Measurements from ENCODE around the gene ZFYVE28. TPM values are rescaled to one million over a fixed set of nuclear protein-coding genes. Genes with fewer than 3 reads are reported as not detected.

Gene ZFYVE28
- total RNA-seq, 1 donor from 2014 or later, result 23.2 TPM

GRCh38 chr4:2416564-2417225 is 1.8 kb downstream of the ZFYVE28 start:
- ATAC-seq, result no peak
- intact Hi-C loops (cut with DNase I), result no loop called here
- no peak for DNase-seq (ENCODE audit: low spot score)

GRCh38 chr4:2415881-2416563 is 2.4 kb downstream of the ZFYVE28 start:
- no peak for DNase-seq (ENCODE audit: low spot score)
- ATAC-seq, result no peak

GRCh38 chr4:2415213-2415612 is 3.2 kb downstream of the ZFYVE28 start:
- intact Hi-C loops (cut with DNase I), result no loop called here
- ATAC-seq (no peak), DNase-seq (ENCODE audit: low spot score) (no peak)

More at GRCh38 chr4:2415881-2416563, 2.4 kb downstream of the ZFYVE28 start:
- intact Hi-C loops (cut with DNase I), result no loop called here

GRCh38 chr4:2413821-2414610 is 4.4 kb downstream of the ZFYVE28 start:
- ATAC-seq (no peak), DNase-seq (ENCODE audit: low spot score) (no peak)
- intact Hi-C loops (cut with DNase I), result no loop called here

DNA sequence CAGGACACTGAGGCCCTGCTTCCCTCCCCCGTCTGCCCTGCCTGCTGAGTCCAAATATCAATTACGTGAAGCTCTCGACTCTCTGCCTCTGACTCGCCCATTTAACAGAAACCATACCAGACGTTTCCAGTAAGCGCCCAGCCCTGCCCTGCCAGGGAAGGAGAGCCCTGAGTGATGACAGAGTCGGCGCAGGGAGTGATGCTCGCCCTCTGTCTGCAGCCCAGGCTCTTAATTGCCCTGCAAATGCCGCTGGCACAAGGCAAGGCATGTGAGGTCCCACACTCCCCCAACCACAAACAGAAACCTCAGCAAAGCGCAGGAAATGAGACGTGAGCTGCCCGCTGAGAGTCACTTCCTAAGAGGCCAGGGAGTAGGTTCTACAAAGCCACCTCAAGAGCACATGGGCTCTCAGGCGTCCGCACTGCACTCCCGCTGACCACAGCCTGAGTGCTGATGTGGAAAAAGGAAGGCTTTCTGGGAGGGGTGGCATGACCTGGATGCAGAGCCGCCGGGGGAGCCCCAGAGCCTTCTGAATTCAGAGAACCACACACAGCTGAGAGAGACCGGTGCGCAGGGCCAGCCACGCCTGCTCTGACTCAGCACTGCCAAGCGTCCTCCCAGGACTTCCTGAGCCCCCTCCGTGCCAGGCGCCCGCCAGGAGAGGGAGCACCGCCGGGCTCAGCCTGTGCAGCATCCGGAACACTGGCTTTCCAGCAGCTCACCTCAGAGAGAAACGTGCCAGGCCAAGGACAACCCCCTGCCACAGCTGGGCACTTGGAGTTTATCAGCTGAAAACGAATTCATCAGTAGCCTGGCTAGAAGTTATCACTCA is 5.3 kb downstream of the ZFYVE28 start:
- intact Hi-C loops (cut with DNase I), result no loop called here
- ATAC-seq, result peak; percentile 80
- peak; percentile 74 for DNase-seq (ENCODE audit: low spot score)

- DNase-seq (ENCODE audit: low spot score) (no peak), ATAC-seq (no peak)
- intact Hi-C loops (cut with DNase I), result no loop called here
Measured at GRCh38 chr4:2412534-2412884, 5.9 kb downstream of the ZFYVE28 start.

- intact Hi-C loops (cut with DNase I), result no loop called here
- DNase-seq (ENCODE audit: low spot score), result no peak
- ATAC-seq, result no peak
Measured at GRCh38 chr4:2411786-2412510, 6.5 kb downstream of the ZFYVE28 start.

GRCh38 chr4:2409381-2409783 is 9.1 kb downstream of the ZFYVE28 start:
- no peak for DNase-seq (ENCODE audit: low spot score)
- ATAC-seq, result no peak
- intact Hi-C loops (cut with DNase I), result no loop called here

GRCh38 chr4:2408976-2409375 is 9.5 kb downstream of the ZFYVE28 start:
- DNase-seq (ENCODE audit: low spot score) (no peak), ATAC-seq (no peak)
- intact Hi-C loops (cut with DNase I), result no loop called here

GRCh38 chr4:2408401-2408958 is 10.0 kb downstream of the ZFYVE28 start:
- ATAC-seq, result no peak
- intact Hi-C loops (cut with DNase I), result no loop called here

DNA sequence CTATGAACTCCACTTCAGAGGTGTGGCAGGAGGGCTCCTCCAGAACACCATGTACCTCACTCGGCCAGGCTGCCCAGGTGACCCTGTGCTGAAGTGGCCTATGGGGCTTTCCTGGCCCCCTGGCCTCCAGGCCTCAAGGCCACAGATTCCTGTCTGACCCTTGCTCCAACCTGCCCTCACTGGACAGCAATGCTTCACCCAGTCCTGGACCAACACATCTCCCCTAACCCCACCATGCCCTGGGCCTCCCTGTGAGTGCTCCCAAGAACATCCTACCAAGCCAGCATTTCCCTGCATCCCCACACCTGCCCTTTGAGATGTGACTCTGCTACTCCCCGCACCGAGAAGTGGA is 10.5 kb downstream of the ZFYVE28 start:
- intact Hi-C loops (cut with DNase I), result no loop called here
- ATAC-seq (no peak), DNase-seq (ENCODE audit: low spot score) (no peak)

More at GRCh38 chr4:2408401-2408958, 10.0 kb downstream of the ZFYVE28 start:
- DNase-seq (ENCODE audit: low spot score), result no peak

- ATAC-seq (no peak), DNase-seq (ENCODE audit: low spot score) (no peak)
- intact Hi-C loops (cut with DNase I), result no loop called here
Measured at GRCh38 chr4:2406920-2407319, 11.5 kb downstream of the ZFYVE28 start.

DNA sequence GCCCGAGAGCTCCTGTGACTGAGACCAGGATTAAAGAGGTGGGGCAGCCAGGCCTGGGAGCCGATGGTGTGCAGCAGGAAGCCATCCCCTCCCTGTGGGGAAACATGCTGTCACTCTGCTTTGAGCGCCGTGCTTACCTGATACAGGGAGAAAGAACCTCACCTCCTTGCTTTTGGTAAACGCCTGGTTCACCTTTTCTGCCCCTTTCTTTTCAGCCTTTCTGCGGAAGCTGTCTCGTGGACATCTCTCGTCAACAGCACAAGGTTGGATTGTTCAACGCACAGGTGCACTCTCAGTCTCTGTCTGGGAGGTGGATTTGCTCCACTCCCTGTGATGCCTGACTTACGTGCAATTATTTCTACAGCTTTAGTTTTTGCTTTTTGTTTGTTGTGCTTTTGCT is 12.0 kb downstream of the ZFYVE28 start:
- ATAC-seq (no peak), DNase-seq (ENCODE audit: low spot score) (no peak)
- intact Hi-C loops (cut with DNase I), result no loop called here

GRCh38 chr4:2402941-2403340 is 15.5 kb downstream of the ZFYVE28 start:
- DNase-seq (ENCODE audit: low spot score) (no peak), ATAC-seq (peak; percentile 30)
- intact Hi-C loops (cut with DNase I), result no loop called here

DNA sequence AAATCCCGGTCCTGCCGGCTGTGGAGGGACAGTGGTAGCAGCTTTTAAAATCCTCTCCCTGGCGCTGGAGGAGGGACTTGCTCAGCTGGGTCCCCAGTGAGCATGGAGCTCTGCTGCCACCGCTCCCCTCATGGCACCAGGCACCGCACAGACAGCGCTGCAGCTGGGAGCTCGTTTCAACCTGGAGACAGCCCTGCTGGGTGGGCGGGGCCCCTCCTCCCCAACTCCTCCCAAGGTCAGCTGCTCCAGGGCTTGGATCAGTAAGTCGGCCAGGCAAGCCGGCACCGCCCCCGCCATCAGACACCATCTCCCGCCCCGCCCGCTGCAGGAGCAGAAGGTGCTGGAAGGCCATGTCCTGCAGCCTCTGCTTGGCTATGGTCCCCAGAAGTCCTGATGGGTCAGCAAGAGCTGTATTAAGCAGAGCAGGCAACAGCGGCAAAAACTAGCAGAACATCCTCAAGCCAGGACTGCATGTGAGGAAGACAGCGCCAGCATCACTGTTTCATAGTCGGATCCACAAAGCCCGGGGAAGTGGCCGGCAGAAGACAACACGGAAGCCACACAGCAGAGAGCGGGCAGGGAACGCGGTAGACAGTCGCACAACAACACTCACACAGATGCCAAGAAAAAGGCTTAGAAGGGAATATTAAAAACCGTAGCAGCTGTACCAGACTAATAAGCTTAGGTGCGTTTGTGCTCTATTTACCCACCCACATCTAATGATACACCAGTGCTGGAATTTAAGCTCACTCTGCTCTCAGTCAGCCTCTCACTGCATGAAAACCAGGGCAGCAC is 16.2 kb downstream of the ZFYVE28 start:
- intact Hi-C loops (cut with DNase I), result no loop called here
- DNase-seq (ENCODE audit: low spot score) (peak; percentile 69), ATAC-seq (peak; percentile 67)

- no peak for ATAC-seq
- no peak for DNase-seq (ENCODE audit: low spot score)
- intact Hi-C loops (cut with DNase I), result no loop called here
Measured at GRCh38 chr4:2401610-2401983, 16.8 kb downstream of the ZFYVE28 start.

DNA sequence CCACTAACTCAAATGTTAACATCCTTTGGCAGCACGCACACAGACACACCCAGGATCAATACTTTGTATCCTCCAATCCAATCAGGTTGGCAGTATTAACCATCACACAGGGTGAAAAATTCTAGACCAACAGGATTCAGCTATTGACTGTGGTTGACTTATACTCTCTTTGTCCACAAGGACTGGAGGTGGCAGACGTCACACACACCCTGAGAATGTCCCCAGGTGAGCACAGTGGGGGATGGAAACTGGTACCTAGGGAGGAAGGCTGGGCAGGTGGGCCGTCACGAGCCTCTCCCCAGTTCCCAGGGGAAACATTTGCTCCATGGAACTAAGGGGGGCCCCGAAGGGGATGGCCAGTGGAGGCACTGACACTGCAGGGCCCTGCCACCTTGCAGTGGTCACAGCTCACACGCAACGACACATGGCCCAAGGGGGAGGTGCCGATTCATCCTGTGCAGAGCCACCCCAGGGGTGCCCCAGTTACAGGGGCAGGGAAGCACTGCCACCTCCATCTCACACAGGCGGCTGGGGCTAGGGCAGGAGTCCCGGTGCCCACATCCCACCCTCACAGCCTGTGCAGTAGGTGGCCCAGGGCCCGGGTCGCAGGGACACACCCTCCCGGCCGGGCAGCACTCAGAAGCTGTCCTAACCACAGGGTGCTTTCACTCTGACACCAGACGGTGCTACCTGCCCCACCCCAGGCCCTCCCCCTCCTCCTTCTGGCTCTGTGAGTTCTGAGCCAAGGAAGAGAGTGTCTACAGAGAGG is 17.4 kb downstream of the ZFYVE28 start:
- intact Hi-C loops (cut with DNase I), result no loop called here
- no peak for ATAC-seq
- DNase-seq (ENCODE audit: low spot score), result no peak
